Suprapubic skin (tissue), 3 donors: ENCODE data around the gene SNX1.

Experiments used
- POLR2A ChIP-seq, 2 donors: fragments of 450-650 bp; IDR thresholded peaks; one replicate each; pipeline ENCODE4 v1.6.1; 2017; ENCODE audit warnings: antibody characterized with exemption in 2 of 2, mild to moderate bottlenecking in 2 of 2, moderate library complexity in 2 of 2
- TF ChIP-seq, protein P1 (sequence below), 2 donors: fragments of 200-600 bp in 1 of 2; fragments of 450-650 bp in 1 of 2; sonication (generic) in 1 of 2; IDR thresholded peaks; one replicate each; pipeline ENCODE4 v1.5.1; 2016 to 2019; ENCODE audit warnings: antibody characterized with exemption in 2 of 2, mild to moderate bottlenecking in 1 of 2, moderate library complexity in 1 of 2

DNA sequence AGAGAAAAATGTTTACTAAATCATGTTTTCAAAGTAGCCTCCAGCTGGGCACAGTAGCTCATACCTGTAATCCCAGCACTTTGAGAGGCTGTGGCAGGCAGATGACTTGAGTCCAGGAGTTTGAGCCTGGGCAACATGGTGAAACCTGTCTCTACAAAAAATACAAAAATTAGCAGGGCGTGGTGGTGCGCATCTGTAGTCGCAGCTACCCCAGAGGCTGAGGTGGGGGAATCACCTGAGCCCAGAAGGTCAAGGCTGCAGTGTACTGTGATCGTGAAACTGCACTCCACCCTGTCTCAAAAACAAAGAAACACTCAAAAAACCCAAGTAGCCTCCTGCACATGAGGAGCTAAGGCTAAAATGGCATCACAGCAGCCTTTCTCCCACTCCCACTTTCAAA lies 68.7 kb downstream of the SNX1 start:
- TF ChIP-seq, protein P1, sequence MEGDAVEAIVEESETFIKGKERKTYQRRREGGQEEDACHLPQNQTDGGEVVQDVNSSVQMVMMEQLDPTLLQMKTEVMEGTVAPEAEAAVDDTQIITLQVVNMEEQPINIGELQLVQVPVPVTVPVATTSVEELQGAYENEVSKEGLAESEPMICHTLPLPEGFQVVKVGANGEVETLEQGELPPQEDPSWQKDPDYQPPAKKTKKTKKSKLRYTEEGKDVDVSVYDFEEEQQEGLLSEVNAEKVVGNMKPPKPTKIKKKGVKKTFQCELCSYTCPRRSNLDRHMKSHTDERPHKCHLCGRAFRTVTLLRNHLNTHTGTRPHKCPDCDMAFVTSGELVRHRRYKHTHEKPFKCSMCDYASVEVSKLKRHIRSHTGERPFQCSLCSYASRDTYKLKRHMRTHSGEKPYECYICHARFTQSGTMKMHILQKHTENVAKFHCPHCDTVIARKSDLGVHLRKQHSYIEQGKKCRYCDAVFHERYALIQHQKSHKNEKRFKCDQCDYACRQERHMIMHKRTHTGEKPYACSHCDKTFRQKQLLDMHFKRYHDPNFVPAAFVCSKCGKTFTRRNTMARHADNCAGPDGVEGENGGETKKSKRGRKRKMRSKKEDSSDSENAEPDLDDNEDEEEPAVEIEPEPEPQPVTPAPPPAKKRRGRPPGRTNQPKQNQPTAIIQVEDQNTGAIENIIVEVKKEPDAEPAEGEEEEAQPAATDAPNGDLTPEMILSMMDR (IDR thresholded peaks at IDR 0.05) = no peak
- no peak for TF ChIP-seq POLR2A (IDR thresholded peaks at IDR 0.05)
